GM18909 (cell line): ENCODE results near the gene DOK7.

ENCODE experiments used
- ATAC-seq: cut with Tn5 transposase; IDR thresholded peaks from one replicate; pipeline ENCODE4 v1.9.1; 2021; ENCODE audit warnings: mild to moderate bottlenecking; ENCODE audit not compliant: unreplicated experiment, poor library complexity

DOK7 gene

GRCh38 chr4:3484057-3484973 lies 21.2 kb downstream of the DOK7 start:
- no peak for ATAC-seq

GRCh38 chr4:3485011-3485791 lies 22.1 kb downstream of the DOK7 start:
- no peak for ATAC-seq

- ATAC-seq: no peak
Measured at GRCh38 chr4:3485886-3486540, 22.9 kb downstream of the DOK7 start.

GRCh38 chr4:3486541-3487540 lies 23.7 kb downstream of the DOK7 start:
- ATAC-seq: no peak

- no peak for ATAC-seq
Measured at GRCh38 chr4:3487861-3488260, 24.8 kb downstream of the DOK7 start.

- no peak for ATAC-seq
Measured at GRCh38 chr4:3488820-3489219, 25.7 kb downstream of the DOK7 start.

GRCh38 chr4:3489451-3489962 lies 26.4 kb downstream of the DOK7 start:
- ATAC-seq: no peak

GRCh38 chr4:3491681-3492405 lies 28.7 kb downstream of the DOK7 start:
- ATAC-seq: no peak

GRCh38 chr4:3492741-3493719 lies 29.9 kb downstream of the DOK7 start:
- ATAC-seq: no peak

- ATAC-seq: no peak
Measured at GRCh38 chr4:3493720-3494461, 30.8 kb downstream of the DOK7 start.

GRCh38 chr4:3494462-3494871 lies 31.4 kb downstream of the DOK7 start:
- no peak for ATAC-seq

- no peak for ATAC-seq
Measured at GRCh38 chr4:3495204-3495975, 32.3 kb downstream of the DOK7 start.

GRCh38 chr4:3496021-3496420 lies 32.9 kb downstream of the DOK7 start:
- ATAC-seq: no peak

- ATAC-seq: no peak
Measured at GRCh38 chr4:3497095-3497494, 34.0 kb downstream of the DOK7 start.

- ATAC-seq: no peak
Measured at GRCh38 chr4:3497523-3498389, 34.6 kb downstream of the DOK7 start.
